Kidney epithelial cell (primary cell): ENCODE data around the gene C5AR2. TPM values are rescaled to one million over a fixed set of nuclear protein-coding genes. Genes with fewer than 3 reads are reported as not detected.

Experiments
- DNase-seq: peaks from one replicate; pipeline ENCODE4 v3.0.0-alpha.2; 2010; ENCODE audit warnings: low read depth
- H3K27me3 ChIP-seq: 2 replicates; pipeline ENCODE4 v1.6.0; 2011; ENCODE audit warnings: low read length; ENCODE audit not compliant: control insufficient read depth, insufficient read depth
- H3K36me3 ChIP-seq: 2 replicates; pipeline ENCODE4 v1.5.1; 2011; ENCODE audit warnings: low read length; ENCODE audit not compliant: control insufficient read depth, insufficient read depth
- H3K4me3 ChIP-seq: 2 replicates; pipeline ENCODE4 v1.5.1; 2011; ENCODE audit warnings: low read depth, mild to moderate bottlenecking, control low read depth, low read length
- total RNA-seq: library from RNA; depleted of rRNA; stranded (reverse); fragments of >200 nt; gene quantifications from 2 replicates; pipeline ENCODE4 v1.2.3, GENCODE V29; 2015
- TF ChIP-seq, protein P1 (sequence below): IDR thresholded peaks from 2 replicates; pipeline ENCODE4 v1.5.1; 2011; ENCODE audit warnings: mild to moderate bottlenecking, moderate library complexity, low read length, control low read depth, inconsistent platforms; ENCODE audit not compliant: insufficient read depth, poor library complexity, severe bottlenecking

The C5AR2 gene
- total RNA-seq, 1 donor from 2014 or later: not detected

DNA sequence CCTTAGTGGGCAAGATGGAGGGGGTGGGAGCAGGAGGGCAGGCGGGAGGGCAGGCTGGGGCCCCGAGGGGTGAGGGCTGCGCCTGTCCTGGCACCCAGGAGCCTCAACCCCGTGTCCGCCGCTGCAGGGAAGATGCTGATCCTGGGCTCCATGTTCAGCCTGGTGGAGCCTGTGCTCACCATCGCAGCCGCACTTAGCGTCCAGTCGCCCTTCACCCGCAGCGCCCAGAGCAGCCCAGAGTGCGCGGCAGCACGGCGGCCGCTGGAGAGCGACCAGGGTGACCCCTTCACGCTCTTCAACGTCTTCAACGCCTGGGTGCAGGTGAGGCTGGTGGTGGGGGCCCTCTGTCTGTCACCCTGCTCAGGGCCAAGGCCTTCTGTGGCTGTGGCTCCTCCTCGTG is 40.6 kb downstream of the C5AR2 start:
- DNase-seq: no peak
- no peak overlapping the region for H3K4me3 ChIP-seq
- TF ChIP-seq, protein P1, sequence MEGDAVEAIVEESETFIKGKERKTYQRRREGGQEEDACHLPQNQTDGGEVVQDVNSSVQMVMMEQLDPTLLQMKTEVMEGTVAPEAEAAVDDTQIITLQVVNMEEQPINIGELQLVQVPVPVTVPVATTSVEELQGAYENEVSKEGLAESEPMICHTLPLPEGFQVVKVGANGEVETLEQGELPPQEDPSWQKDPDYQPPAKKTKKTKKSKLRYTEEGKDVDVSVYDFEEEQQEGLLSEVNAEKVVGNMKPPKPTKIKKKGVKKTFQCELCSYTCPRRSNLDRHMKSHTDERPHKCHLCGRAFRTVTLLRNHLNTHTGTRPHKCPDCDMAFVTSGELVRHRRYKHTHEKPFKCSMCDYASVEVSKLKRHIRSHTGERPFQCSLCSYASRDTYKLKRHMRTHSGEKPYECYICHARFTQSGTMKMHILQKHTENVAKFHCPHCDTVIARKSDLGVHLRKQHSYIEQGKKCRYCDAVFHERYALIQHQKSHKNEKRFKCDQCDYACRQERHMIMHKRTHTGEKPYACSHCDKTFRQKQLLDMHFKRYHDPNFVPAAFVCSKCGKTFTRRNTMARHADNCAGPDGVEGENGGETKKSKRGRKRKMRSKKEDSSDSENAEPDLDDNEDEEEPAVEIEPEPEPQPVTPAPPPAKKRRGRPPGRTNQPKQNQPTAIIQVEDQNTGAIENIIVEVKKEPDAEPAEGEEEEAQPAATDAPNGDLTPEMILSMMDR: no peak
- peaks cover 3% of the 10 kb centered on the region for H3K36me3 ChIP-seq
- H3K27me3 ChIP-seq: no peaks in the 10 kb centered on the region

DNA sequence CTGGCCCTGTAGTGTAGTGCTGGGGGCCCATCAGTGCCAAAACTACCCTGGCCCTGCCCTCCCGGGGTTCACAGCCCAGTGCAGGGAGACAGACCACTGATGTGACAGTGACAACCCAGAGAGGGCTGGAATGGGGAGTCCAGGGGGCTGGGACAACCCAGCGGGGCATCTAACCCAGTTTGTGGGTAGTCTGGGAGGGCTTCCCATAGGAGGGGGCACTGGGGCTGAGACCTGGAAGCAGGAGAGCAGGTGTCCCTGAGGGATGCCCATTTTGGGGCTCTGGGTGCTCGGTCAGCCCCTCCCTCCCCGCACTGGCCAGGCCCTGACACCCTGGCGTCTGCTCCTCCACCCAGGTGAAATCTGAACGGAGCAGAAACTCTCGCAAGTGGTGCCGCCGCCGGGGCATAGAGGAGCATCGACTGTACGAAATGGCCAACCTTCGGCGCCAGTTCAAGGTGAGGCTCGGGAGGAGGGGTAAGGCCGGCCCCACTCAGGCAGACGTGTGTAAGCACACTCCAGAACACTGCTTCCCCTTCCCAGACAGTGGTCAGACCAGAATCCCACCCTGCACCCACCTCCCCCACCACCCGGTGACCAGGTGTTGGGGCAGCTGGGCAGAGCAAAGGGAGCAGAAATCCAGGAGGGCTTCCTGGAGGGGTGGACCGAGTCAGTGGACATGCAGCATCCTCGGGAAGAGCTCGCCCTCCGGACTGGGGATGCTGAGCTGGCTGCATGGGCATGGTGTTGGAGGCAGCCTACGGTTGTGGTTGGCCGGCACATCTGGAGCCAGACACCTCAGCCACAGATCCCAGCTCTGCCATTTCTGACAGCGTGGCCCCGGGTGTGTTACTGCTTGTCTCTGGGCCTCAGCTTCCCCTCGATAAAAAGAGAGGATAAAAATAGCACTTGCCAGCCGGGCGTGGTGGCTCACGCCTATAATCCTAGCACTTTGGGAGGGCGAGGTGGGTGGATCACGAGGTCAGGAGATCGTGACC is 41.6 kb downstream of the C5AR2 start:
- TF ChIP-seq, protein P1: no peak
- no peak for DNase-seq
- Histone ChIP-seq H3K36me3 (peaks cover 3% of the 10 kb centered on the region), H3K4me3 (no peak overlapping the region), H3K27me3 (no peaks in the 10 kb centered on the region)

DNA sequence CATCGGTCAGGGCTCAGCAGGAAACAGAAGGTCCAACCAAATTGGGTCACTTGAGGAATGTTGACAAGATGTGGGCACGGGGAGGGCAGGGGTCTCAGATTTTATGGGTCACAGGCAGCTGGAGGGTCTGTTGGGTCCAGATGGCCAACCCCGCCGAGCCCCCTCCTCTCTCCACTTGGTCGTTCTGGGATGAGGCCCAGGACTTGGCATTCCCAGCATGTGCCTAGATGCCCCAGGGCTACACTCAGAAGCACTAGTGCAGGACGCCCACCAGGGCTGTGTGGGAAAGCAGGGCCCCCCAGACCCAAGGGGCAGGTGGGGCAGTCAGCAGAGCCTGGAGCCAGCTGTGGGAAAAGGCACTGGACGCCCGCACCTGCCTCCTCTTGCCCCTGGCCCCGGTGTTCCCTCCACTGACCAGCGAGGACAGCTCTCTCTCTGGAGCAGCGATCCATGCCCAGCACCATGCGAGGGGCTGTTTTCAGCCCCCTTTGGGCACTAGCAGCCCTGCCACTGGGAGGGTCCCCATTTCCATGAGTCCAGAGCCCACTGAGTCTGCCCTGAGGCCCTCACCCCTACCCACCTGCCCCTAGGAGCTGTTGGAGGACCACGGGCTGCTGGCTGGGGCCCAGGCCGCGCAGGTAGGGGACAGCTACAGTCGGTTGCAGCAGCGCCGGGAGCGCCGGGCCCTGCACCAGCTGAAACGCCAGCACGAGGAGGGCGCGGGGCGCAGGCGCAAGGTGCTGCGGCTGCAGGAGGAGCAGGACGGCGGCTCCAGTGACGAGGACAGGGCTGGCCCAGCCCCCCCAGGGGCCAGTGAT is 43.1 kb downstream of the C5AR2 start:
- DNase-seq: no peak
- peaks cover 3% of the 10 kb centered on the region for H3K36me3 ChIP-seq
- no peak overlapping the region for H3K4me3 ChIP-seq
- TF ChIP-seq, protein P1: no peak
- H3K27me3 ChIP-seq: no peaks in the 10 kb centered on the region

DNA sequence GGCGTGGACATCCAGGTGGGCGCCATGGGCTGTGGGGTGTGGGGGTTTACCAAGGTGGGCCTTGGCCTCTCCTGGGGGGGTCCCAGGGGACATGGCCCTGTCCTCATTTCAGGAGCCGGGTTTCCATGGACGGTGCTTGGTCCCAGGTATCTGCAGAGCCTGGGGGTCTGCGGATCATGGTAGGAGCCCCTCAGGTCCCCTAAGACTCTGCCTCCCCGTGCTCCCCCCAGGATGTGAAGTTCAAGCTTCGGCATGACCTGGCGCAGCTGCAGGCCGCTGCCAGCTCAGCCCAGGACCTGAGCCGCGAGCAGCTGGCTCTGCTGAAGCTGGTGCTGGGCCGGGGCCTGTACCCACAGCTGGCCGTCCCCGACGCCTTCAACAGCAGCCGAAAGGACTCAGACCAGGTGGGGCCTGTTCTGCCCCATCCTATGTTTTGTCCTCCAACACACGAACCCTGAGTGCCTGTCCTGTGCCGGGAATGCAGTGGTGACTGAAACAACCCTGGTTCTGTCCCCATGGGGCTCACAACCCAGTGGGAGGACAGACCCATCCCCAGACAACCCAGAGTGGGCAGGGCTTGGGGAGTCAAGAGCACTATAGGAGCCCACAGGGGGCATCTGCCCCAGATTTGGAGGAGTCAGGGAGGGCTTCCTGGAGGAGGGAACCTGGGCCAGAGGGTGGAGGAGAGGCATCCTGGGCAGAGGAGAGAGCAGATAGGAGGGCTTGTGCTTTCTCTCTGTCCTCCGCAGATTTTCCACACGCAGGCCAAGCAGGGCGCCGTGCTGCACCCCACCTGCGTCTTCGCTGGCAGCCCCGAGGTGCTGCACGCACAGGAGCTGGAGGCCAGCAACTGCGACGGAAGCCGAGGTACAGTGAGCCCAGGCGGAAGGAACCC is 44.0 kb downstream of the C5AR2 start:
- Histone ChIP-seq H3K27me3 (no peaks in the 10 kb centered on the region), H3K4me3 (no peak overlapping the region), H3K36me3 (peaks cover 4% of the 10 kb centered on the region)
- DNase-seq: no peak
- TF ChIP-seq, protein P1: no peak

DNA sequence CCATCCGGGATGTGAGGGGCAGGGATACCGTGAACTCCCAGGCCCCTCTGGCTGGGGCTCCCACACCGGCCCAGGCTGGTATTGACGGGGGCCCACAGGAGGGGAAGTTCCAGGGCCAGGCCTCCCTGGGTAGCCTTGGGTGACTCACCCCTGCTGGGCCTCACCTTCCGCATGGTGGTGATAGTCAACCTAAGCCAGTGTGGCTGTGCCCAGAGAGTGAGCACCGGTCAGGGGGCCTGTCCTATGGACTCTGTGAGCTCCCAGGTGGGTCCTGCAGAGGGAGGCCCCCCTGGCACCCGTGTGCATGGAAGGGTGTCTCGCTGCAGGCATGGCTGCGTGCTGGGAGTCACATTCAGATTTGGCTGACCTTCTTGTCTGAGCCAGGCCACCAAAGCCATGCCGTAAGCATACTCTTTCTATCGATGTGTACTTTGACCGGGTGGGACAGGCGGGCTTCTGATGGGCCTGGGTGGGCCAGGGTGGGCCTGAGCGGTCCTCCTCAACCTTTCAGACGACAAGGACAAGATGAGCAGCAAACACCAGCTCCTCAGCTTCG is 44.7 kb downstream of the C5AR2 start:
- H3K27me3 ChIP-seq: no peaks in the 10 kb centered on the region
- H3K4me3 ChIP-seq: no peak overlapping the region
- DNase-seq: no peak
- H3K36me3 ChIP-seq: peaks cover 4% of the 10 kb centered on the region
- TF ChIP-seq, protein P1: no peak
